ENCODE measurements around the gene SP3.

DNA sequence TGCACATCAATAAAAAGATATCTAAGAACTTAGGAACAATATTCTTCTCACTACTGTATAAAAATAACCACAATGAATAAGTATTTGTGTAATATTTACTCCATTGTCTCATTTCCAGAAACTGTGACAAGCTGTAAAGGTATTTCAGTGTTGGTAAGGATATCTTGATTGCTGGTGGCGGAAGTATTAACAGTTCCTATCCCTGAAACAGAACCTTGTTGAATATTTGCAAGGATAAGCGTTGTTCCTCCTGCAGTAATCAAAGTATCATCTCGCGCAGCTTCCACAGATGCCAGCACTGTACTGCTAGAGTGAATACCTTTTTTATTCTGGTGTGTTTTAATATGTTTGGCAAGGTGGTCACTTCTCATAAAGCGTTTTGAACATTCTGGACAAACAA lies 55.3 kb downstream of the SP3 start:
- TF ChIP-seq, protein P1, sequence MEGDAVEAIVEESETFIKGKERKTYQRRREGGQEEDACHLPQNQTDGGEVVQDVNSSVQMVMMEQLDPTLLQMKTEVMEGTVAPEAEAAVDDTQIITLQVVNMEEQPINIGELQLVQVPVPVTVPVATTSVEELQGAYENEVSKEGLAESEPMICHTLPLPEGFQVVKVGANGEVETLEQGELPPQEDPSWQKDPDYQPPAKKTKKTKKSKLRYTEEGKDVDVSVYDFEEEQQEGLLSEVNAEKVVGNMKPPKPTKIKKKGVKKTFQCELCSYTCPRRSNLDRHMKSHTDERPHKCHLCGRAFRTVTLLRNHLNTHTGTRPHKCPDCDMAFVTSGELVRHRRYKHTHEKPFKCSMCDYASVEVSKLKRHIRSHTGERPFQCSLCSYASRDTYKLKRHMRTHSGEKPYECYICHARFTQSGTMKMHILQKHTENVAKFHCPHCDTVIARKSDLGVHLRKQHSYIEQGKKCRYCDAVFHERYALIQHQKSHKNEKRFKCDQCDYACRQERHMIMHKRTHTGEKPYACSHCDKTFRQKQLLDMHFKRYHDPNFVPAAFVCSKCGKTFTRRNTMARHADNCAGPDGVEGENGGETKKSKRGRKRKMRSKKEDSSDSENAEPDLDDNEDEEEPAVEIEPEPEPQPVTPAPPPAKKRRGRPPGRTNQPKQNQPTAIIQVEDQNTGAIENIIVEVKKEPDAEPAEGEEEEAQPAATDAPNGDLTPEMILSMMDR (IDR thresholded peaks at IDR 0.05): no peak
- TF ChIP-seq POLR2A (IDR thresholded peaks at IDR 0.05) (no peak), POLR2AphosphoS5 (IDR thresholded peaks at IDR 0.05; ENCODE audit: insufficient read depth in 1 of 2, low read depth in 1 of 2) (no peak)
